Nephron (organoid): Measurements from ENCODE around the gene PPP1CA.
"Not testable (repeated sequence)": the region's sequence is repeated elsewhere in the genome, so short reads cannot be mapped to it uniquely, and the experiment has no call there.

Experiments
- H3K27ac Mint-ChIP-seq, 3 experiments: 2 replicates each; pipeline ENCODE4 v1.8.0; 2020; ENCODE audit warnings: mixed read lengths in 3 of 3, mild to moderate bottlenecking in 2 of 3, moderate library complexity in 1 of 3
- H3K27me3 Mint-ChIP-seq: 2 replicates; pipeline ENCODE4 v1.8.0; 2021; ENCODE audit warnings: low read depth, mild to moderate bottlenecking, moderate library complexity, mixed read lengths
- H3K36me3 Mint-ChIP-seq: 2 replicates; pipeline ENCODE4 v1.8.0; 2020; ENCODE audit warnings: low read depth, mixed read lengths
- H3K4me1 Mint-ChIP-seq: 2 replicates; pipeline ENCODE4 v1.8.0; 2020; ENCODE audit warnings: mixed read lengths
- H3K4me3 Mint-ChIP-seq, 3 experiments: 2 replicates each; pipeline ENCODE4 v1.8.0; 2020; ENCODE audit warnings: mild to moderate bottlenecking in 3 of 3, mixed read lengths in 3 of 3, moderate library complexity in 2 of 3
- H3K9me3 Mint-ChIP-seq: 2 replicates; pipeline ENCODE4 v1.8.0; 2020; ENCODE audit warnings: mixed read lengths
- TF ChIP-seq, protein P1 (sequence below), 3 experiments: fragments of 200-600 bp; sonication (generic); IDR thresholded peaks; one replicate each; pipeline ENCODE4 v1.5.0; 2021; ENCODE audit warnings: antibody characterized with exemption in 3 of 3; ENCODE audit not compliant: unreplicated experiment in 3 of 3

The PPP1CA gene

DNA sequence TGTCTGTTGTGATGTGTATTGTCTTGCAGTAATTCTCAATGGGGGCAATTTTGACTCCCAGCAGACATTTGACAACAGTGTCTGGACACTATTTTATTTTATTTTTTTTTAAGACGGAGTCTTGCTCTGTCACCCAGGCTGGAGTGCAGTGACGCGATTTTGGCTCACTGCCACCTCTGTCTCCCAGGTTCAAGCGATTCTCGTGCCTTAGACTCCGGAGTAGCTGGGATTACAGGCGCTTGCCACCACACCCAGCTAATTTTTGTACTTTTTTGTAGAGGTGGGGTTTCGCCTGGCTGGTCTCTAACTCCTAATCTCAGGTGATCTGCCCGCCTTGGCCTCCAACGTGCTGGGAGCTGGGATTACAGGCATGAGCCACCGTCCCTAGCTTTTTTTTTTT is 28.1 kb upstream of the PPP1CA start:
- Mint-ChIP-seq H3K4me3 (peak overlapping the region; percentile 90 to 96 (median 95)), H3K9me3 (no peaks in the 10 kb centered on the region), H3K27me3 (no peaks in the 10 kb centered on the region), H3K27ac (no peak overlapping the region), H3K36me3 (peaks cover 11% of the 10 kb centered on the region), H3K4me1 (peaks cover 7% of the 10 kb centered on the region)
- TF ChIP-seq, protein P1, sequence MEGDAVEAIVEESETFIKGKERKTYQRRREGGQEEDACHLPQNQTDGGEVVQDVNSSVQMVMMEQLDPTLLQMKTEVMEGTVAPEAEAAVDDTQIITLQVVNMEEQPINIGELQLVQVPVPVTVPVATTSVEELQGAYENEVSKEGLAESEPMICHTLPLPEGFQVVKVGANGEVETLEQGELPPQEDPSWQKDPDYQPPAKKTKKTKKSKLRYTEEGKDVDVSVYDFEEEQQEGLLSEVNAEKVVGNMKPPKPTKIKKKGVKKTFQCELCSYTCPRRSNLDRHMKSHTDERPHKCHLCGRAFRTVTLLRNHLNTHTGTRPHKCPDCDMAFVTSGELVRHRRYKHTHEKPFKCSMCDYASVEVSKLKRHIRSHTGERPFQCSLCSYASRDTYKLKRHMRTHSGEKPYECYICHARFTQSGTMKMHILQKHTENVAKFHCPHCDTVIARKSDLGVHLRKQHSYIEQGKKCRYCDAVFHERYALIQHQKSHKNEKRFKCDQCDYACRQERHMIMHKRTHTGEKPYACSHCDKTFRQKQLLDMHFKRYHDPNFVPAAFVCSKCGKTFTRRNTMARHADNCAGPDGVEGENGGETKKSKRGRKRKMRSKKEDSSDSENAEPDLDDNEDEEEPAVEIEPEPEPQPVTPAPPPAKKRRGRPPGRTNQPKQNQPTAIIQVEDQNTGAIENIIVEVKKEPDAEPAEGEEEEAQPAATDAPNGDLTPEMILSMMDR (IDR thresholded peaks at IDR 0.05; ENCODE audit: unreplicated experiment in 3 of 3): no peak

DNA sequence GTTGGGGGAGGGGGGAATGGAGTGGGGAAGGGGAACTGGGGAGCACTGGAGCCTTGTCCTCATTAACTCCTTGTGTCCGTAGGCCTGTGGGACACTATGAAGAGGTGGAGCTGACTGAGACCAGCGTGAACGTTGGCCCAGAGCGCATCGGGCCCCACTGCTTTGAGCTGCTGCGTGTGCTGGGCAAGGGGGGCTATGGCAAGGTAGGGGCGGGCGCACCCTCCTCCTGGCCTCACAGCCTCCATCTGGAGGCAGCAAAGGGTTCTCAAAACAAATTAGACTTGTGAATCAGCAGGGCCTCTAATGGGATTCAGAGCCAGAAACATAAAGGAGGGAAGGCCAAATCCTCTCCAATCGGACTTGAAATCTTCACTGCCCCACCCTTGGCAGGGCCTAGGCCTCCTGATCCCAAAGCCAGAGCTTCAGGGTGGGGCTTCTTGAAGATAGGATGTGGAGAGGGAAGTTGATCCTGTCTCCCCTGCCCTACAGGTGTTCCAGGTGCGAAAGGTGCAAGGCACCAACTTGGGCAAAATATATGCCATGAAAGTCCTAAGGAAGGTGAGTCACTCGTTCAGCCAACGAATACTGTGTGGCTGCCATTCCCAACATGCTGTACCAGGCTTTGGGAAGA is 27.5 kb upstream of the PPP1CA start:
- Mint-ChIP-seq H3K4me1 (peaks cover 7% of the 10 kb centered on the region), H3K36me3 (peaks cover 11% of the 10 kb centered on the region), H3K27ac (peak overlapping the region in 2 of 3 experiments; percentile 82 to 98), H3K27me3 (no peaks in the 10 kb centered on the region), H3K9me3 (no peaks in the 10 kb centered on the region), H3K4me3 (peak overlapping the region; percentile 90 to 96 (median 95))
- TF ChIP-seq, protein P1 (IDR thresholded peaks at IDR 0.05; ENCODE audit: unreplicated experiment in 3 of 3): no peak

DNA sequence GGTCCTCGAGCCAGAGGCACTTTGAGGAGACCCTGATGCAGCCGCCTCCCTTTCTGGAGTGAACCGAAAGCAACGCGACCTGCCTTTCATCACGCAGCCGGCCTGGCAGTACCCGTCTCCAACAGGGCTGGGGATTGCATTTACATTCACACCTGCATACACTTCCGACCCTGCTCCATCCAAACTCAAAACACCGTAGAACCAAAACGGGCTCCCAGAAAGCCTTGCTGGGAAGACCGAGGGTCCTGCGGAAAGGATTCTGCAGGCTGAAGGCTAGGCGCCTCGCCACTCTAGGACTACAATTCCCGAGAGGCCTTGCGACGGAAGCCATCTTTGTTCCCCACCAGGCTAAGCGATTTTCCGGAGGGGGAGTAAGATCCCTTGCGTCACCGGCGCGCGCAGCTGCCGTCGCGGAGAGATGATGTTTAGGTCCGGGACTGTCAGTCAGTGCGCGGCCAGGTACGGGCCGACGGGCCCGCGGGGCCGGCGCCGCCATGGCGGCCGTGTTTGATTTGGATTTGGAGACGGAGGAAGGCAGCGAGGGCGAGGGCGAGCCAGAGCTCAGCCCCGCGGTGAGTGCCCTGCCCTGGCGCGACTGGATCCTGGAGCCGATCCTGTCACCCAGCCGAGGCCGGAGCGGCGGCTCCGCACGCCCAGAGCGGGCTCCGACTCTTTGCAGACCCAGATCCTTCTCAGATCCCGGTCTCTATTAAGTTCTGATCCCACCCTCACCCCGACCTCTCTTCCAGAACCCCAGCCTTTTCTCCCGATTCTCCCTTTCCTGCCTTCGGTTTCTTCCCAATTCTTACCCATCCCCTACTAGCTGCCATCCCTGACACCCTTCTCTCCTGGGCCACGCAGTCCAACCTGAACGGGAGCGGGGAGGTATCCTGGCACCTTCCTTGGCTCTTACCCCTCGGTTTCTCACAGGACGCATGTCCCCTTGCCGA is 26.7 kb upstream of the PPP1CA start, which contains the start of gene RPS6KB2:
RPS6KB2 (plus strand) TSS at position 443 of the 950 bp plus-strand sequence; CDS start at position 495, 52 bp downstream.
- Mint-ChIP-seq H3K4me1 (peaks cover 7% of the 10 kb centered on the region), H3K27ac (peak within 1 kb of the TSS; percentile 92 to 98 (median 94)), H3K4me3 (peak within 1 kb of the TSS; percentile 90 to 96 (median 95)), H3K9me3 (no peaks in the 10 kb centered on the region), H3K27me3 (no peaks in the 10 kb centered on the region), H3K36me3 (peaks cover 11% of the 10 kb centered on the region)
- TF ChIP-seq, protein P1 (IDR thresholded peaks at IDR 0.05; ENCODE audit: unreplicated experiment in 3 of 3): no peak

DNA sequence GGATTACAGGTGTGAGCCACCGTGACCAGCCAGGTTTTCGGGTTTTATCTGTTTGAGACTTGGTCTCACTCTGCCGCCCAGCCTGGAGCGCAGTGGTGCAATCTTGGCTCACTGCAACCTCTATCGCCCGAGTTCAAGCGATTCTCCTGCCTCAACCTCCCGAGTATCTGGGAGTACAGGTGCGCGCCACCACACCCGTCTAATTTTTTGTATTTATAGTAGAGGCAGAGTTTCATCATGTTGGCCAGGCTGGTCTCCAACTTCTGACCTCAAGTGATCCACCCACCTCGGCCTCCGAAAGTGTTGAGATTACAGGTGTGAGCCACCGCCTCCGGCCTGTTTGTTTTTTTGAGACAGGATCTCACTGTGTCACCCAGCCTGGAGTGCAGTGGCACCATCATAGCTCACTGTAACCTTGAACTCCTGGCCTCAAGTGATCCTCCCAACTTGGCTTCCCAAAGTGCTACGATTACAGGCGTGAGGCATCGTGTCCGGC is 25.8 kb upstream of the PPP1CA start:
- not testable (repeated sequence) for H3K4me1 Mint-ChIP-seq, H3K27me3 Mint-ChIP-seq, H3K36me3 Mint-ChIP-seq, H3K9me3 Mint-ChIP-seq
- H3K4me3 Mint-ChIP-seq: peak overlapping the region; percentile 90 to 96 (median 95)
- H3K27ac Mint-ChIP-seq: peak overlapping the region; percentile 92 to 98 (median 94)

DNA sequence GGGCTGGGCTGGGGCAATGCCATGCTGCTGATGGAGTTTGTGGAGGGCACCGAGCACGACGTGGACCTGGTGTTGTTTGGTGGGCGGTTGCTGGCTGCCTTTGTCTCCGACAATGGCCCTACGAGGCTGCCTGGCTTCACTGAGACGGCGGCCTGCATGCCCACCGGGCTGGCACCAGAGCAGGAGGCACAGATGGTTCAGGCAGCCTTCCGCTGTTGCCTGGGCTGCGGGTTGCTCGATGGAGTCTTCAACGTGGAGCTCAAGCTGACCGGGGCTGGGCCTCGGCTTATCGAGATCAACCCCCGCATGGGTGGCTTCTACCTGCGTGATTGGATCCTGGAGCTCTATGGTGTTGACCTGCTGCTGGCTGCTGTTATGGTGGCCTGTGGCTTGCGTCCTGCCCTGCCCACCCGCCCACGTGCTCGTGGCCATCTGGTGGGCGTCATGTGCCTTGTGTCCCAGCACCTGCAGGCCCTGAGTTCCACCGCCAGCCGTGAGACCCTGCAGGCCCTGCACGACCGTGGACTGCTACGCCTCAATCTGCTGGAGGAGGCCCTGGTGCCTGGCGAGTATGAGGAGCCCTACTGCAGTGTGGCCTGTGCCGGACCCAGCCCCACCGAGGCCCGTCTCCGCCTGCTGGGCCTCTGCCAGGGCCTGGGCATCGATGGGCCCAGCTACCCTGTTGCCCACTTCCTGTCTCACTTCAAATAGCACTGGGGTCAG is 22.4 kb upstream of the PPP1CA start:
- Mint-ChIP-seq H3K27me3 (no peaks in the 10 kb centered on the region), H3K27ac (no peak overlapping the region), H3K4me3 (no peak overlapping the region), H3K9me3 (no peaks in the 10 kb centered on the region), H3K4me1 (peaks cover 7% of the 10 kb centered on the region), H3K36me3 (no peaks in the 10 kb centered on the region)
- TF ChIP-seq, protein P1 (IDR thresholded peaks at IDR 0.05; ENCODE audit: unreplicated experiment in 3 of 3): no peak

DNA sequence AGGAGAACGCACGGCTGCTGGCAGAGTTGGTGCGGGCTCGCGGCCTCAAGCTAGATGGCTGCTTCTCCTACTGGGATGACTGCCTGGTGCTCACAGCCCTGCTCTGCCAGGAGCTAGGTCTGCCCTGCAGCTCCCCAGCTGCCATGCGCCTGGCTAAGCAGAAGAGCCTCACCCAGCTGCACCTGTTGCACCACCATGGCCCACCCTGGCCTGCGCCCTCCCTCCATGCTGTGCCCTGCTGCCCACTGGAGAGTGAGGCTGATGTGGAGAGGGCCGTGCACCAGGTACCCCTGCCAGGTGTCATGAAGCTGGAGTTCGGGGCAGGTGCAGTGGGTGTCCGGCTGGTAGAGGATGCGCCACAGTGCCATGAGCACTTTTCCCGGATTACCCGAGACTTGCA is 21.8 kb upstream of the PPP1CA start:
- TF ChIP-seq, protein P1 (IDR thresholded peaks at IDR 0.05; ENCODE audit: unreplicated experiment in 3 of 3): no peak
- H3K36me3 Mint-ChIP-seq: no peaks in the 10 kb centered on the region
- H3K27me3 Mint-ChIP-seq: no peaks in the 10 kb centered on the region

More for the DNA sequence above, 21.8 kb upstream of the PPP1CA start:
- Mint-ChIP-seq H3K4me3 (no peak overlapping the region), H3K4me1 (peaks cover 7% of the 10 kb centered on the region), H3K27ac (no peak overlapping the region), H3K9me3 (no peaks in the 10 kb centered on the region)
